ENCODE data around the gene CTDP1.

The CTDP1 gene

GRCh38 chr18:79713341-79713740 is 33.7 kb downstream of the CTDP1 start:
- TF ChIP-seq CTCF (IDR thresholded peaks at IDR 0.05; ENCODE audit: low read depth, low read length, missing control alignments): no peak
- no peak overlapping the region for H3K4me3 ChIP-seq (ENCODE audit: low read depth, low read length)
- no peak for DNase-seq (ENCODE audit: low read depth)
- in situ Hi-C loops (cut with HindIII; ENCODE audit: low sequenced_read_pairs): loop anchor here (10.0 kb wide), 1 partner anchor 329 kb away; no protein-coding TSS in a partner anchor

GRCh38 chr18:79714531-79715240 is 35.1 kb downstream of the CTDP1 start:
- TF ChIP-seq CTCF (IDR thresholded peaks at IDR 0.05; ENCODE audit: low read depth, low read length, missing control alignments): no peak
- DNase-seq (ENCODE audit: low read depth): no peak
- in situ Hi-C loops (cut with HindIII; ENCODE audit: low sequenced_read_pairs): loop anchor here (10.0 kb wide), 1 partner anchor 330 kb away; no protein-coding TSS in a partner anchor
- H3K4me3 ChIP-seq (ENCODE audit: low read depth, low read length): no peak overlapping the region

GRCh38 chr18:79715280-79715679 is 35.7 kb downstream of the CTDP1 start:
- in situ Hi-C loops (cut with HindIII; ENCODE audit: low sequenced_read_pairs): loop anchor here (10.0 kb wide), 1 partner anchor 330 kb away; no protein-coding TSS in a partner anchor
- no peak for DNase-seq (ENCODE audit: low read depth)
- no peak for TF ChIP-seq CTCF (IDR thresholded peaks at IDR 0.05; ENCODE audit: low read depth, low read length, missing control alignments)
- no peak overlapping the region for H3K4me3 ChIP-seq (ENCODE audit: low read depth, low read length)

- DNase-seq (ENCODE audit: low read depth): no peak
- in situ Hi-C loops (cut with HindIII; ENCODE audit: low sequenced_read_pairs): loop anchor here (10.0 kb wide), 1 partner anchor 332 kb away; no protein-coding TSS in a partner anchor
Observed at GRCh38 chr18:79717059-79717458, 37.5 kb downstream of the CTDP1 start.

GRCh38 chr18:79717555-79718074 is 38.0 kb downstream of the CTDP1 start:
- DNase-seq (ENCODE audit: low read depth): no peak
- H3K4me3 ChIP-seq (ENCODE audit: low read depth, low read length): no peak overlapping the region
- TF ChIP-seq CTCF (IDR thresholded peaks at IDR 0.05; ENCODE audit: low read depth, low read length, missing control alignments): no peak
- in situ Hi-C loops (cut with HindIII; ENCODE audit: low sequenced_read_pairs): loop anchor here (10.0 kb wide), 1 partner anchor 333 kb away; no protein-coding TSS in a partner anchor

More at GRCh38 chr18:79717059-79717458, 37.5 kb downstream of the CTDP1 start:
- TF ChIP-seq CTCF (IDR thresholded peaks at IDR 0.05; ENCODE audit: low read depth, low read length, missing control alignments): no peak
- no peak overlapping the region for H3K4me3 ChIP-seq (ENCODE audit: low read depth, low read length)

- no peak overlapping the region for H3K4me3 ChIP-seq (ENCODE audit: low read depth, low read length)
- no peak for DNase-seq (ENCODE audit: low read depth)
- no peak for TF ChIP-seq CTCF (IDR thresholded peaks at IDR 0.05; ENCODE audit: low read depth, low read length, missing control alignments)
- in situ Hi-C loops (cut with HindIII; ENCODE audit: low sequenced_read_pairs): loop anchor here (10.0 kb wide), 1 partner anchor 333 kb away; no protein-coding TSS in a partner anchor
Observed at GRCh38 chr18:79718126-79718525, 38.5 kb downstream of the CTDP1 start.

Measured in astrocyte of the cerebellum (primary cell).